ENCODE measurements around the gene UFC1.

Gene UFC1

DNA sequence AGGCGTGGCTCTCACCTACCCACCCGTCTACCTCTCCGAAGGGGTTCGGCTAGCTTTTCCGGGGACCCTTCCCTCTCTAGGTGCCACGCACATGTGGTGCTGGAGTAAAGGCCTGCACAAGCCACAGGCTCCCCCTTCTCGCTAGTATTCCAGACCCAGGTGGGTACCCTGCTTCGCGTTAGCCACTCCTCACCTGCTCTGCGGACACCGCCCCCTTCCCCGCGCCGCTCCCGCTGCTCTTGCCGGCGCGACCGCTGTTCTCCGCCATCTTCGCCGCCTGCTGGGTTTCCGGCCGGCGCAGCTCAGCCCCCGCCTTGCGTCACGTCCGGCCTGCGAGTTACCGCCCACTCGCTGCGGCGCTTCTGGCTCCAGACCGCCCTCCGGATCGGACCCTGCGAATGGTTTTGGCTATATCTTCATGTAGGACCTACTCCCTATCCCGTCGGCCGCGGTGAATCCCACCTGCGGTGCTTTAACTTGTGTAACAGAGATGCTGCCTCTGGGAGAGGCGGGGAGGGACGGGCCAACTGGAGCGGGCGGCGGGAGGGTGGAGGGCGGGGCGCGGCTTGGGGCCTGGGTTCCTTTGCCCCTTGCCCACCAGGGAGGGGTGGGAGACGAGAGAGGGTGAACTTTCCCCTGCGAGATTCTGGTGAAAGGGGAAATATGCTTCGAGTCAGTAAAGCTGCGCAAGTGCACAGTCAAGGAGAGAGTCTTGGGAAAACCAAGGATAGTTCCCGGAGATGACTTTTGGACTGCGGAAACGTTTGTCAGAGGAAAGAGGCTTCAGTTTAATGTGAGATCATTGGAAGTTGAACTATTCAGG, 35.8 kb upstream of the UFC1 start, which contains the start of the genes NIT1 and PFDN2:
Gene NIT1 (plus strand): TSS at position 347 of the 823 bp plus-strand sequence. CDS start 72 bp downstream, at position 419.
Gene PFDN2 (minus strand): TSS at position 279 of the 823 bp plus-strand sequence. CDS start 11 bp downstream, at position 268.
- no peaks in the 10 kb centered on the region for H3K9me3 ChIP-seq (replicated peaks in 1 of 11)
- H3K27ac ChIP-seq, result peak within 1 kb of the TSS; percentile 79 to 93 (median 88)
- no peaks in the 10 kb centered on the region for H3K27me3 ChIP-seq
- 0 out of 22 replicates have a peak, but pooled peaks of 1 of the 11 experiments have one; percentile 13 for TF ChIP-seq Cebpa-rat (IDR thresholded peaks at IDR 0.05)
- peaks cover 50 to 88% (median 82%) of the 10 kb centered on the region in 10 experiments for H3K4me1 ChIP-seq
- H3K9ac ChIP-seq, result peak within 1 kb of the TSS; percentile 85 to 95 (median 91)
- H4K20me1 ChIP-seq, result peaks cover 34 to 54% (median 44%) of the 10 kb centered on the region in 11 experiments; a peak in 21 of 22 replicates
- H3K36me3 ChIP-seq, result peaks cover 27 to 72% (median 62%) of the 10 kb centered on the region in 11 experiments
- peak within 1 kb of the TSS; percentile 81 to 99 (median 93) for H3K4me2 ChIP-seq
- H3K4me3 ChIP-seq, result peak within 1 kb of the TSS; percentile 84 to 100 (median 98)

DNA sequence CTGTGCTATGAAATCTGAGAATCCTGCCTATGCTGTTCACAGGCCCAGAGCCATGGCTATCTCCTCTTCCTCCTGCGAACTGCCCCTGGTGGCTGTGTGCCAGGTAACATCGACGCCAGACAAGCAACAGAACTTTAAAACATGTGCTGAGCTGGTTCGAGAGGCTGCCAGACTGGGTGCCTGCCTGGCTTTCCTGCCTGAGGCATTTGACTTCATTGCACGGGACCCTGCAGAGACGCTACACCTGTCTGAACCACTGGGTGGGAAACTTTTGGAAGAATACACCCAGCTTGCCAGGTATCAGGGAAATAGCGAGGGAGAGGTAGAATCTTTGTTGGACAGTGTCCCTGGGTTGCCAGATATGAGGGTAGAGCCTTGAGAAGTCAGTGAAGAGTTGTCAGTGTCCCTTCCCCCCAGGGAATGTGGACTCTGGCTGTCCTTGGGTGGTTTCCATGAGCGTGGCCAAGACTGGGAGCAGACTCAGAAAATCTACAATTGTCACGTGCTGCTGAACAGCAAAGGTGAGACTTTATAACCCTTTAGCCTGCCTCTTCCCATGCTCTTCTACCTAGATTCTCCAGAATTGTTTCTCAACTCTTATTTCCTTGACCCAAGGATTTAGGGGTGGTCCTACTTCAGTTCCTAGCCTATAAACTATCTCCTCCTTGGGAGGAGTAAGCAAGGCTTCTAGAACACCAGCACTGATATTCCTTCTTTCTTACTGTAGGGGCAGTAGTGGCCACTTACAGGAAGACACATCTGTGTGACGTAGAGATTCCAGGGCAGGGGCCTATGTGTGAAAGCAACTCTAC, 34.5 kb upstream of the UFC1 start:
- no peak for TF ChIP-seq Cebpa-rat (IDR thresholded peaks at IDR 0.05)
- Histone ChIP-seq H3K9me3 (replicated peaks in 1 of 11) (no peaks in the 10 kb centered on the region), H3K27me3 (no peaks in the 10 kb centered on the region), H3K36me3 (peaks cover 39 to 72% (median 65%) of the 10 kb centered on the region in 11 experiments), H3K4me2 (peak overlapping the region; percentile 81 to 98 (median 93)), H4K20me1 (peaks cover 20 to 50% (median 35%) of the 10 kb centered on the region in 11 experiments; a peak in 21 of 22 replicates), H3K27ac (peak overlapping the region; percentile 79 to 93 (median 88); a peak in 19 of 22 replicates), H3K4me3 (peak overlapping the region; percentile 84 to 100 (median 98); a peak in 19 of 20 replicates), H3K4me1 (peaks cover 47 to 85% (median 70%) of the 10 kb centered on the region in 10 experiments), H3K9ac (peak overlapping the region; percentile 85 to 95 (median 91))

DNA sequence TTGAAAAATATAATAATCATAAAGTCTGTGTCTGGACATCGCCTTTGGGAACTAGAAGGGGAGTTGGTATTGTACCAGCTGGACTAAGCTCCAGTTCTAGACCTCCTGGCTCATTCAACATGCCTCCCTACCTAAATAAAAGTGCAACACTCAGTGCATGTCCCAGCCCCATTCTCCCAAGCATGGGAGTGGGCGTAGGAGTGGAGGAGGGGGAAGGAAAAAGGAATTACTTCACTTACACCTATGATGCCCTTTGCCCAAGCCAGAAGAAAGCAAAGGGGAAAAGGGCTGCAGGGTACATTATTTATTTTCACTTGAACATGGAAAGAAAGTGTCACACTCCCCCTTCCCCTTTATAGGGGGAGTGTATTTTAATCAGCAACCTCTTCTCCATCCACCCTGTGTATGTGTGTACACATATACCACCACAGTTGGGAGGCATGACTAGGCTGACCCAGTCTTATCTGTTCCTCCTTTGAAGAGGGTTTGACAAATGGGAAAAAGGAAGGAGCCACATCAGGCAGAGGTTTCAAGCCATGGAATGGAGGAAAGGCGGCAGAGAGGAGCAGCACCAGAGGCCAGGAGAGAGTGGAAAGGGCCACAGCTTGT, 32.6 kb upstream of the UFC1 start:
- H3K9ac ChIP-seq, result peak overlapping the region in 4 of 11 experiments; percentile 26 to 48 (median 38); a peak in 4 of 22 replicates

GRCh38 chr1:161121834-161122233, 31.9 kb upstream of the UFC1 start:
- peaks cover 64 to 72% (median 71%) of the 10 kb centered on the region in 11 experiments for H3K36me3 ChIP-seq
- H3K4me2 ChIP-seq, result peak overlapping the region in 7 of 11 experiments; percentile 18 to 98 (median 76); a peak in 13 of 22 replicates
- H3K4me1 ChIP-seq, result peaks cover 22 to 63% (median 45%) of the 10 kb centered on the region in 10 experiments

More for the DNA sequence above, 32.6 kb upstream of the UFC1 start:
- Histone ChIP-seq H3K36me3 (peaks cover 58 to 72% (median 65%) of the 10 kb centered on the region in 11 experiments), H3K4me2 (peak overlapping the region in 7 of 11 experiments; percentile 18 to 98 (median 76); a peak in 13 of 22 replicates), H3K27me3 (no peaks in the 10 kb centered on the region), H3K27ac (peak overlapping the region in 7 of 11 experiments; percentile 20 to 65 (median 60); a peak in 15 of 22 replicates), H3K9me3 (replicated peaks in 1 of 11) (no peaks in the 10 kb centered on the region), H4K20me1 (peaks cover 2 to 50% (median 32%) of the 10 kb centered on the region in 11 experiments; a peak in 18 of 22 replicates), H3K4me1 (peaks cover 29 to 66% (median 52%) of the 10 kb centered on the region in 10 experiments), H3K4me3 (no peak overlapping the region)
- TF ChIP-seq Cebpa-rat (IDR thresholded peaks at IDR 0.05), result no peak

DNA sequence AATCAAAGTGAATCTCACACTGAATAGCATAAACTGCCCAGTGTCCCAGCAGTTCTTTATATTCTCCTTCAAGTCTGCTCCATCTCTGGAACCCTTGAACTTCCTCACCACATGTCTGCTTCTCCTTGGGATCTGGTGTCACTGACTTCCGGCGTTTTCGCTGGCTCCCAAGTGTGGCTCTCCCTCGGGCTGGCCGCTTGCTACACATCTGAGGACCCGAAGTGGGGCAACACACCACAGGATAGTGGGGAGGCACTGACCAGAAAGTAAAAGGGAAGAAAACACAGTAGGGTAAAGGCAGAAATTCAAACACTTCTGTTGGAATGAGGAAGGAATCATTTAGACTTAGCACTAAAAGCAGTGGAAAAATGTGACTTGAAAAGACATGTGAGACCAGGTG, 30.8 kb upstream of the UFC1 start:
- H3K4me1 ChIP-seq, result peaks cover 25 to 71% (median 50%) of the 10 kb centered on the region in 10 experiments
- H3K9me3 ChIP-seq (replicated peaks in 1 of 11), result no peaks in the 10 kb centered on the region
- no peak overlapping the region for H3K4me3 ChIP-seq
- no peak overlapping the region for H3K27ac ChIP-seq
- H3K27me3 ChIP-seq, result no peaks in the 10 kb centered on the region
- TF ChIP-seq Cebpa-rat (IDR thresholded peaks at IDR 0.05), result no peak
- peaks cover 0 to 63% (median 33%) of the 10 kb centered on the region in 11 experiments; a peak in 14 of 22 replicates for H4K20me1 ChIP-seq
- peak overlapping the region in 3 of 11 experiments; percentile 91 to 98 (median 98); a peak in 5 of 22 replicates for H3K4me2 ChIP-seq
- no peak overlapping the region for H3K9ac ChIP-seq
- peaks cover 75 to 83% (median 82%) of the 10 kb centered on the region in 11 experiments for H3K36me3 ChIP-seq

More at GRCh38 chr1:161121834-161122233, 31.9 kb upstream of the UFC1 start:
- no peaks in the 10 kb centered on the region for H3K27me3 ChIP-seq
- peaks cover 0 to 52% (median 25%) of the 10 kb centered on the region in 11 experiments; a peak in 14 of 22 replicates for H4K20me1 ChIP-seq
- no peak overlapping the region; a peak in 1 of 20 replicates for H3K4me3 ChIP-seq
- no peaks in the 10 kb centered on the region for H3K9me3 ChIP-seq (replicated peaks in 1 of 11)
- H3K27ac ChIP-seq, result peak overlapping the region in 7 of 11 experiments; percentile 20 to 65 (median 60); a peak in 13 of 22 replicates
- no peak for TF ChIP-seq Cebpa-rat (IDR thresholded peaks at IDR 0.05)
- peak overlapping the region in 5 of 11 experiments; percentile 26 to 48 (median 42); a peak in 7 of 22 replicates for H3K9ac ChIP-seq

DNA sequence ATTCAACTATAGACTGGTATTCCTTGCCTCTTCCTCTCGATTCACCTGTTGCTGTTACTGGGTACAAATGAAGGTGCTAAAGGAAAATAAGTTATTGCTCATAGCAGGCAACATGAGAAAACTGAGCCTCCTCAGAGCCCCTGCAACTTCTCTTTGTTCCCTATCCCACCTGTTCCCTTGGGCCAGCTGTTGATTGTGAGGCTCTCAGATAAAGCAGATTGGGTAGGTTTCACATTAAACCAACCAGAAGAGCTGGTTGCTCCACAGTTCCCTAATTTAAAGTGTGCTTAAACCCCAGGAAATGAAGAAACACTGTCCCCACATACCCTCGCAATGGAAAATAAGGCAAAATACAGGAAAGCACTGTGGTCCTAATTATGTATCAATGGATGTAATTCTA, 26.1 kb upstream of the UFC1 start:
- Histone ChIP-seq H3K4me1 (peaks cover 42 to 66% (median 48%) of the 10 kb centered on the region in 10 experiments), H3K9ac (peak overlapping the region in 2 of 11 experiments; percentile 3 to 38; a peak in 2 of 22 replicates), H3K27me3 (no peaks in the 10 kb centered on the region), H3K4me3 (peak overlapping the region in 1 of 10 experiments; percentile 43; a peak in 2 of 20 replicates), H3K9me3 (replicated peaks in 1 of 11) (no peaks in the 10 kb centered on the region), H3K4me2 (peak overlapping the region in 10 of 11 experiments; percentile 0 to 97 (median 58); a peak in 17 of 22 replicates), H3K36me3 (peaks cover 71 to 82% (median 81%) of the 10 kb centered on the region in 11 experiments), H4K20me1 (peaks cover 0 to 83% (median 36%) of the 10 kb centered on the region in 11 experiments; a peak in 13 of 22 replicates), H3K27ac (peak overlapping the region in 1 of 11 experiments; percentile 3; a peak in 1 of 22 replicates)
- no peak for TF ChIP-seq Cebpa-rat (IDR thresholded peaks at IDR 0.05)

GRCh38 chr1:161128591-161129420, 25.0 kb upstream of the UFC1 start:
- H3K27me3 ChIP-seq, result no peaks in the 10 kb centered on the region
- H3K9ac ChIP-seq, result no peak overlapping the region
- H3K36me3 ChIP-seq, result peaks cover 60 to 71% (median 69%) of the 10 kb centered on the region in 11 experiments
- H3K4me2 ChIP-seq, result peak overlapping the region in 9 of 11 experiments; percentile 0 to 97 (median 62); a peak in 13 of 22 replicates
- peaks cover 0 to 73% (median 34%) of the 10 kb centered on the region in 11 experiments; a peak in 13 of 22 replicates for H4K20me1 ChIP-seq
- no peak overlapping the region; a peak in 1 of 22 replicates for H3K27ac ChIP-seq
- no peak overlapping the region for H3K4me3 ChIP-seq
- no peaks in the 10 kb centered on the region for H3K9me3 ChIP-seq (replicated peaks in 1 of 11)
- peaks cover 48 to 59% (median 52%) of the 10 kb centered on the region in 10 experiments for H3K4me1 ChIP-seq
- TF ChIP-seq Cebpa-rat (IDR thresholded peaks at IDR 0.05), result no peak
